ENCODE measurements around the gene PCNX2. TPM values are rescaled to one million over a fixed set of nuclear protein-coding genes. Genes with fewer than 3 reads are reported as not detected.

The PCNX2 gene
- total and polyA plus RNA-seq, 12 donors: 0.29 to 3.1 (median 1.6) TPM

DNA sequence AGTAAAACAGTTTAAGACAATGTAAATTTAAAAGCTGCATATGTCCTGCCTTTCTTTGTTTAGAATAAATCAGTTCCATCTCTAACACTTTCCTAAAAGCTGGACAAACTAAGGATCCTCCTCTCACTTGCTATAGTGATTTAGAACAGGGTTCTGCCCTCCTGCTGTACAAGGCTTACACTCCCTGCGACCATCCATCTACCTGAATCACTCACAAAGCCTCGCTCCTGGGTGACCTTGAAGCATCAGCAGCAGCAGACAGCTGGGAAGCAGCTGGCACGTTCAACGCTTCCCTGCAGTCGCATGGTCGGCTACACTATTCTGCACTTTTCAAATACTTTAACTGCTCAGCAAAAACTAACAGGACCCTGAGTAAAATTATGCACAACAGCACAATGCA is 217.1 kb downstream of the PCNX2 start:
- 76 to 85% methylated on average over 6 of the region's 6 CpGs for WGBS, 2 donors
- intact Hi-C loops (cut with DNase I): no loop called here
- Histone ChIP-seq H3K27ac (no peak overlapping the region), H3K36me3 (no peaks in the 10 kb centered on the region), H3K27me3 (no peaks in the 10 kb centered on the region), H3K4me1 (peaks cover 0 to 16% (median 0%) of the 10 kb centered on the region in 9 donors), H3K4me3 (no peak overlapping the region), H3K9me3 (peaks cover 0 to 8% (median 0%) of the 10 kb centered on the region in 11 donors)
- ATAC-seq (no peak), DNase-seq (no peak)
- TF ChIP-seq CTCF (IDR thresholded peaks at IDR 0.05): no peak

- peaks cover 0 to 16% (median 0%) of the 10 kb centered on the region in 11 donors for H3K9me3 ChIP-seq
- H3K36me3 ChIP-seq: no peaks in the 10 kb centered on the region
Measured at GRCh38 chr1:233075915-233076295, 219.6 kb downstream of the PCNX2 start.

GRCh38 chr1:233066087-233066486 is 229.4 kb downstream of the PCNX2 start:
- intact Hi-C loops (cut with DNase I): no loop called here
- WGBS, 2 donors: 95% methylated on average over 2 of the region's 2 CpGs
- DNase-seq: no peak
- H3K27me3 ChIP-seq: no peaks in the 10 kb centered on the region
- H3K36me3 ChIP-seq: no peaks in the 10 kb centered on the region
- no peak for ATAC-seq
- H3K4me3 ChIP-seq: no peak overlapping the region
- H3K9me3 ChIP-seq: peaks cover 0 to 12% (median 0%) of the 10 kb centered on the region in 11 donors
- no peak overlapping the region for H3K27ac ChIP-seq
- H3K4me1 ChIP-seq: peaks cover 0 to 3% (median 0%) of the 10 kb centered on the region in 9 donors
- TF ChIP-seq CTCF (IDR thresholded peaks at IDR 0.05): no peak

More at GRCh38 chr1:233075915-233076295, 219.6 kb downstream of the PCNX2 start:
- H3K27me3 ChIP-seq: no peaks in the 10 kb centered on the region
- H3K4me1 ChIP-seq: no peaks in the 10 kb centered on the region
- TF ChIP-seq CTCF (IDR thresholded peaks at IDR 0.05): no peak
- H3K4me3 ChIP-seq: no peak overlapping the region
- no peak overlapping the region for H3K27ac ChIP-seq
- no peak for DNase-seq
- intact Hi-C loops (cut with DNase I): no loop called here
- no peak for ATAC-seq
- WGBS, 2 donors: 93 to 100% methylated on average over 1 of the region's 1 CpG

- WGBS, 2 donors: 98% methylated on average over 2 of the region's 2 CpGs
- Histone ChIP-seq H3K27me3 (no peaks in the 10 kb centered on the region), H3K36me3 (no peaks in the 10 kb centered on the region), H3K9me3 (peaks cover 0 to 12% (median 0%) of the 10 kb centered on the region in 11 donors), H3K27ac (no peak overlapping the region), H3K4me3 (no peak overlapping the region), H3K4me1 (peaks cover 0 to 7% (median 0%) of the 10 kb centered on the region in 9 donors)
- no peak for TF ChIP-seq CTCF (IDR thresholded peaks at IDR 0.05)
- DNase-seq: no peak
- ATAC-seq: no peak
- intact Hi-C loops (cut with DNase I): no loop called here
Measured at GRCh38 chr1:233065685-233066084, 229.8 kb downstream of the PCNX2 start.
